Activated CD4-positive, alpha-beta T cell treated with anti-CD3 and anti-CD28 coated beads for 4 hours (primary cell): ENCODE data around the gene GDPD4.
A peak's percentile ranks its signal among the peaks of the same experiment; 100 is the strongest.

Experiments
- DNase-seq, 2 donors: peaks; one replicate each; pipeline ENCODE4 v3.0.0-alpha.2; 2020

The GDPD4 gene

DNA sequence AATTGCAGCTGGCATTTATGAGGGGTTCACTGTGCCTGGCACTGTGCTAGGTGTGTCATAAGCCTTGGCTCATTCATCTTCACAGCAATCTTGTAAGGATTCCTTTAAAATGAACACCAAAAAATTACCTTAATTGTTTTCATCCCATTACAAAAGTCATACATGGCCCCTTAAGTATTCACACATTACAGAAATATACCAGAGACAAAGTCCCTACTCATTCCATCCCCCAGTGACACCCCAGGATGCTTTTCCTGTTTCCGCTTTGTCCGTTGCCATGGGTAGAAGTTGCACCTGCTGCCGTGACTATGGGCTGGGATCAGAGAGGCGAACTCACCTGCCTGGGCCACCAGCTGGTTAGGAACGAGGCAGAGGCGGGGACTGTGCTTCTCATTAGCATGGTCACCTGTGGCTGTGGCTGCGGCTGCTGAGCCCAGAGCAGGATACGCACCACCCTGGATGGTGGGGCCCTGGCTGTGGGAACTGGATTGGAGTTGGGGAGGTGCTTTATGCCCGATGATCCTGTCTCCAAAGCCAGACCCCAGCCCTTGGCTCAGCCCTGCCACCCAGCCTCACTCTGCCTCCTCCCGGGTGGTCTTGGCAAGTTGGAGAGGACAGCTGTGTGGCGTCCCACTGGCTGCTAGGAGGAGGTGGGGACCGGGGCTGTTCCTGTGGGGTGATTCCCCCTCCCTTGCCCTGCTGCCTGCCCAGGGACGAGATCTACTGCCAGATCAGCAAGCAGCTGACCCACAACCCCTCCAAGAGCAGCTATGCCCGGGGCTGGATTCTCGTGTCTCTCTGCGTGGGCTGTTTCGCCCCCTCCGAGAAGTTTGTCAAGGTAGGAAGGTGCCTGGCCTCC, 112.6 kb downstream of the GDPD4 start:
- DNase-seq, result no peak

DNA sequence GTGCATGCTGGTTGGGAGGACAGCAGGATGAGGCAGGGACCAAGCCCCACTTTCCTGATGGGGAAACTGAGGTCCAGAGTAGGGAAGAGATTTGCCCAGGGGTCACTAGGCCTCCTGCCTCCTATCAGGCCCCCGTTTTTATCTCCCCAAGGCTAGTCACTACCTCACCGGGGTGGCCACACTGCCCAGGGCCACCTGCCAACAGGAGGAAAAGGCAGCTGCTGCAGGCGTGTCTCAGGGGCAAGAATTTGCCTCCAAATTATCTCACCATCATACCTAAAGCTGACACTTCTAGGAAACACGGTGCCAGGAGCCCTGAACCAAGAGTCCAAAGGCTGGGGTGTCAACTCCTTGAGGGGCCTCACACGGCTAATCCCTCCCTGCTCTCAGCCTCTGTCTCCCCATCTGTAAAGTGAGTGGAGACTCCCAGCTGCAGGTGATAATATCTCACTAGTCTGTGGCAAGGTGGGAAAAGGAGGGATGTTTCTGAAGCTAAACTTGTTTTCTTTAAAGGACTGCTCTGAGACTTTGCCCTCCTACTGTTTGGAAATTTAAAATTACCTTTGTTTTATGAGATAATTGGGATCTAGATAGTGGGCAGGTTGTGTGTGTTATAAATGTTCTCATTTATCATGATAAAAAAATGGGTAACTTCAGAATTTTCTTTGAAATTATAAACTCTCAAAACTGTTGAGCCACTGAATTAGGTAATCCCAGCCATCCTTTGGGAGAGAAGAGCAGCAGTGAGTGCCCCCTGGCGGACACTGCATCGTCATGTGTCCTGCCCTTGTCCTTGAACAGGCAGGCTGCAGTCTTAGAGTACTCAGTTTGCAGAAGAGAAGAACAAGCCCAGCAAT, 113.5 kb downstream of the GDPD4 start:
- DNase-seq, result peak; percentile 45 to 55

DNA sequence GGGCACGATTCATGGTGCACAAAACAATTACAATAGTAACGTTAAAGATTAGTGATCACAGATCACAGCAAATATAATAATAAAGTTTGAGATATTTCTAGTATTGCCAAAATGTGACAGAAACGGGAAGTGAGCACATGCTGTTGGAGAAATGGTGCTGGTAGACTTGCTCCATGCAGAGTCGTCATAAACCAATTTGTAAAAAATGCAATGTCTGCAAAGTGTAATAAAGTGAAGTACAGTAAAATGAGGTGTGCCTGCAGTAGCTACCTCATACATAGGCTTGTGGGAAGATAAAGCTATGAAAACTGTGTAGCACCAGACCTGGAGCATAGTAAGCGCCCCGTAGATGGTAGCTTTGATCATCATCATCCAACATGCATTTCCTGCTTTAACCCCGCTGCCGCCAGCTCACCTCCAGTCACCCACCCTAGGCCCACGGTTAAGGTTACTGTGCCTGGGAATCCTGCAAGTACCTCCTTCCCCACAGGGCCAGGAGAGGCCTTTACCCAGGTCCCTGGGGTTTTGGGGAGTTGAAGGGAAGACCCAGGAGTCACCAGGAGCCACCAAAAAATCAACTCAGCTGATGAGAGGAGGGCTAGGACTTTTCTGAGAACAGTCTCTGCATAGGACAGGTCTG, 114.3 kb downstream of the GDPD4 start:
- DNase-seq, result no peak

- DNase-seq, result no peak
These were observed 115.2 kb downstream of the GDPD4 start for GRCh38 chr11:77186302-77186701.

- DNase-seq, result no peak
These were observed 117.2 kb downstream of the GDPD4 start for GRCh38 chr11:77184136-77184860.

- DNase-seq, result no peak
These were observed 118.0 kb downstream of the GDPD4 start for GRCh38 chr11:77183431-77183984.

GRCh38 chr11:77182542-77183430, 118.7 kb downstream of the GDPD4 start:
- DNase-seq, result no peak

DNA sequence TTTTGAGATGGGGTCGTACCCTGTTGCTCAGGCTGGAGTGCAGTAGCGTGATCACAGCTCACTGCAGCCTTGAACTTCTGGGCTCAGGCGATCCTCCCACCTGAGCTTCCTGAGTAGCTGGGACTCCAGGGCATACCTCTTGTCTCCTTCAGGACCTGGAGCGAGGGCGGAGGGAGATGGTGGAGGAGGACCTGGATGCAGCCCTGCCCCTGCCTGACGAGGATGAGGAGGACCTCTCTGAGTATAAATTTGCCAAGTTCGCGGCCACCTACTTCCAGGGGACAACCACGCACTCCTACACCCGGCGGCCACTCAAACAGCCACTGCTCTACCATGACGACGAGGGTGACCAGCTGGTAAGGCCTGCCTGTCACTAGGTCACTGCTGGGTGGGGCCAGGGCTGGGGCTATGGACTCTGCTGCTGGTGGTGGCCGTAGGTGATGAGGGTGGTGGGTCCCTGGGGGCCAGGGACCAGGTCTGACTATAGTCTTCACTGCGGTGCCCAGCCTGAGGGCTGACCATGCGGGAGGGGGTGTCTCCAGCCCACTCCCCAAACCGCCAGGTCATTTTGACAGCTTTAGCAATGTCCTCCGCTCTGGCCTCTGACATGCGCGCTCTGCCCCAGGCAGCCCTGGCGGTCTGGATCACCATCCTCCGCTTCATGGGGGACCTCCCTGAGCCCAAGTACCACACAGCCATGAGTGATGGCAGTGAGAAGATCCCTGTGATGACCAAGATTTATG, 119.5 kb downstream of the GDPD4 start:
- DNase-seq, result no peak

GRCh38 chr11:77181226-77181625, 120.3 kb downstream of the GDPD4 start:
- DNase-seq, result no peak

GRCh38 chr11:77180346-77180745, 121.1 kb downstream of the GDPD4 start:
- DNase-seq, result no peak

GRCh38 chr11:77179681-77180080, 121.8 kb downstream of the GDPD4 start:
- DNase-seq, result no peak

DNA sequence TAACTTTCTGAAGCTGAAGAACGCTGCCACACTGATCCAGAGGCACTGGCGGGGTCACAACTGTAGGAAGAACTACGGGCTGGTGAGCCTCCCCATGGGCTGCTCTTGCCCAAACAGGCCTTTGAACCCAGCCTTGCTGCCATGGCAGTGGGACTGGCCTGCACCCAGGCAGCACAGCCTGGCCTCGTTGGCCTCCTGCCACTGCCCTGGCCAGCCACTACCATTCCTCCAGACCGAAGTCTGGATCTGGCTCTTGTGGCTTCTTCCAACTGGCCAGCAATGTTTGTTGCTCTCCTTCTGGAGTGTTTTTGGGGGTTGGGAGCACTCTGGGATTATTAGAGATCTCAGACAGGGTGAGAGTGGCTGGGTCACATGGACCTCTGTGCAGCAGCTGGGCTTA, 122.4 kb downstream of the GDPD4 start:
- no peak for DNase-seq

DNA sequence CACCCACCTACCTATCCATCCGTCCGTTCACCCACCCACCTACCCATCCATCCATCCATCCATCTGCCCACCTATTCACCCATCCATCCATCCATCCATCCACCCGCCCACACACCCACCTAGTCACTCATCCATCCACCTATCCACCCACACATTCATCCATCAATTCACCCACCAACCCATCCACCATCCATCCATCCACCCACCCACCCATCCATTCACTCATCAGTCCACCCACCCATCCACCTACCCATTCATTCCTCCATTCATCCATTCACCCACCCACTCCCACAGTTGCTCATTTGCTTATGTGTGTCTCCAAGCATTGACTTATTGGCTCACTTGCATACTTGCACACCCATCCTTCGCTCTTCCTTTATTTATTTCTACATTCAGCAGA, 123.3 kb downstream of the GDPD4 start:
- no peak for DNase-seq

- no peak for DNase-seq
These were observed 124.5 kb downstream of the GDPD4 start for GRCh38 chr11:77176996-77177395.

DNA sequence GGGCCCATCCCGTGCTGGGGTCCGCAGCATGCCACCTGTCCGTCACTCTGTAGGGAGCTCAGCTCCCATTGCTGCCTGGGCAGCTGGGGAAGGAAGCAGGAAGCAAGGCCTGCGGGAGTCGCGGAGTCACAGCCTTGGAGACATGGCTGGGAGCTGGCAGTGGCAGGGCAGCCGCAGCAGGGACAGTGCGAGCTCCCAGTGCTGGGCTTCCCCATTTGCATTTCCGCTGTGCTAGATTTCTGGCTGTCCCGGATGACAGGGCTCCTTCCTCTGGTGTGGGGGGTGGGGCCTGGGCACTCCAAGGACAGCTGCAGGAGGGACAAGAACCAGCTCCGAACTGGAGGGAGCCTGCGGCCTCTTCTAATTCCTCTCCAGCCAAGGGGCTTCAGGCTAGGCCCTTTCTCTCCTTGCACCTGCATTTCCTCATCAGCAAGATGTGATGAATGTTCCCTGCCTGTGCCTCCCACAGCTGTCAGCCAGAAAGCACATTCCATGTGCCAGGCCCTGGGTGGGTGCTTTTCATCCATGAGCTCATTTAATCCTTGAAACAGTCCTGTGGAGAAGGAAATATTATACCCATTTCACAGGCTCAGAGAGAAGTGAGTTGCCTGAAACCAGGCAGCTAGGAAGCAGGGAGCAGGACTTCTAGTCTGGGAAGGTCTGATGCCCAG, 125.5 kb downstream of the GDPD4 start:
- DNase-seq, result no peak

GRCh38 chr11:77175021-77175842, 126.3 kb downstream of the GDPD4 start:
- DNase-seq, result no peak

GRCh38 chr11:77174559-77174958, 126.9 kb downstream of the GDPD4 start:
- no peak for DNase-seq

GRCh38 chr11:77173494-77173893, 128.0 kb downstream of the GDPD4 start:
- no peak for DNase-seq

GRCh38 chr11:77172666-77172982, 128.9 kb downstream of the GDPD4 start:
- DNase-seq, result no peak
